Activated effector memory CD4-positive, alpha-beta T cell treated with anti-CD3 and anti-CD28 coated beads, Interleukin-2, amount 50 U/mL, for 16 hours (primary cell): ENCODE measurements around the gene TACC2.
"Not testable (repeated sequence)": the region's sequence is repeated elsewhere in the genome, so short reads cannot be mapped to it uniquely, and the experiment has no call there.

Experiments
- DNase-seq: peaks from one replicate; pipeline ENCODE4 v3.0.0-alpha.2; 2020

TACC2 gene

GRCh38 chr10:122066337-122066939 is 77.5 kb downstream of the TACC2 start:
- not testable (repeated sequence) for DNase-seq

- DNase-seq: no peak
These were observed 79.9 kb downstream of the TACC2 start for GRCh38 chr10:122068844-122069243.

DNA sequence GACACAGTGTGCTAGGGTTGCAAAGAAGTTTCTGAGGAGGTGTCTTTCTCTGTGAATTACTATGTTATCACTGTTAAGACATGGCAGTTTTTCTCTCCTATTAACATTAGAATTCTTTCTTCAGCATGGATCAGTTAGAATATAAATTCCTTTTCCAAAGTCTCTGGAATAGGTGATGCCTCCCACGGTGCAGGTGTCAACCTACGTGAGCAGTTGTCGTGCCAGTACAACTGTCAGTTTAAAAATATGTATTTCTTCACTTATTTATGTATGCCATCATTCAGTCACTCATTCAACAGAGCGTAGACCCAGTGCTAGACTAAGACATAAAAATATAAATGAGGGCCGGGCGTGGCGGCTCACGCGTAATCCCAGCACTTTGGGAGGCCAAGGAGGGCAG is 83.5 kb downstream of the TACC2 start:
- DNase-seq: peak; percentile 17

DNA sequence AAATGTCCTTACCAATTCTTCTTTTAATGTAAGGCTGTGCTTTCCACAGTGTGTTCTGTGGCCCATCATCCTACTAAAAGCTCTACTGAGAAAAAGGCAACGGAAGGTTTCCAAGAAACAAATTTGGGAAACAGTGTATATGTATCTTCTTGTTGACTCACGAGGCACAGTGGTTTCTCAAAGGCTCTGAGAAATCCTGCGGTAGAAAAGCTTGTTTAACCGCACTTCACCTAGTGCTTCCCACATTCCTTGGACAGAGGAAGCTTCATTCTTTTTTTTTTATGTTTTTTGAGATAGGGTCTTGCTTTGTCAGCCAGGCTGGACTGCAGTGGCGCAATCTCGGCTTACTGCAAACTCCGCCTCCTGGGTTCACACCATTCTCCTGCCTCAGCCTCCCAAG is 84.5 kb downstream of the TACC2 start:
- DNase-seq: no peak

- DNase-seq: peak; percentile 45
These were observed 86.2 kb downstream of the TACC2 start for GRCh38 chr10:122075171-122075570.

- DNase-seq: not testable (repeated sequence)
These were observed 86.9 kb downstream of the TACC2 start for GRCh38 chr10:122075876-122076275.

GRCh38 chr10:122077311-122077875 is 88.4 kb downstream of the TACC2 start:
- DNase-seq: peak; percentile 50

DNA sequence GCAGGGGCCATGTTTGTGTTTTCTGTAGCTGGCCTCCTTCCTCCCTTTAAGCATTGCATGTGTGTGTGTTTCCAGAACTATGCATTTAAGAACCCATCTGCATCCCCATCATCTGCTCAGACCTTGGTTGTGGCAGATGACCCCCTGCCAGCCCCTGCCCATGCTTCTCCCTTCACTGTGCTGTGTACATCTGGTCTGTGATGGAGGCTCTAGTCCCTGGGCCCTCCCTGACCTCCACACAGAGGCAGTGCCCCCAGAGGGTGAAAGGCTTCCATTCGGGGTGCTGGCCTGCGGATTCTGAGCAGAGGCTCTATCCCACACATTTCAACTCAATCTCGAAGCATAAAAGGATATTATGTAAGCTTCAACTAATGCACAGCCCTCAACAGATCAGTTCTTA is 89.4 kb downstream of the TACC2 start:
- DNase-seq: no peak

DNA sequence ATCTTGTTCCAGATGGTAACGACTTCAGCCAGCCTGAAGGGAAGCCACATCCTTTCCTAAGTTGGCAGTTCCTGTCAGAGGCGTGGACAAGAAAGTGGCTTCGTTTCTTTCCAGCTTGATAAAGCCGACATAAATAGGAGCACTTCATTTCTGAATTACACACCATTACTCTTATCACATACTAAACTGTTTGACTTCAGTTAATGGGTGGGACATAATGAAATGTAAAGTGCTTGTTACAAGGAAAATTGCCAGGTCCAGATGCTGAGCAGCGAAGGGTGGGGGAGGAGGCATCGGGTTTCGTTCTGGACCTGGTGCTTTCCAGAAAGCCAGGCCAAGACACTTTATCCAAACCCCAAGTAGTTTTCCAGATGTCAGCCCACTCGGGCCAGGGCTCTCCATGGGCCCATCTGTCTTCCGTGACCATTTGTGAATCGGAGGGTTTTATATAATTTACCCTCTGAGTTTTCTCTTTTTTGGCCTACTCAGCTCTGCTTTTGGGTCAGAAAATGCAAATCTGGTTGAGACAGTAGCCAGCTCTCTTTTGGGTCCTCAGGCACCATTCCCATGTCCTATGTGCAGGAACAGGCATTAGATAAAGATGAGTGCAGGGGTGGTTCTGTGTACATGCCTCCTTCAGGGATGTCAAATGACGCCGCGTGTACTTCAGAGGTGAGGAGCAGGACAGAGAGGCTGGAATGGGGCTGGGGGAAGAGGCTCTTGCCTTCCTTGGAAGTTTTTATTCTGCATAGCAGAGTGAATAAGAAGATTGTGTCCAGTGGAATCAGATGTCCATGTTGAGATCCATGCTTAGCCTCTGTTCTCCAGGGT is 90.2 kb downstream of the TACC2 start:
- DNase-seq: peak; percentile 5

GRCh38 chr10:122082616-122083477 is 93.9 kb downstream of the TACC2 start:
- no peak for DNase-seq

DNA sequence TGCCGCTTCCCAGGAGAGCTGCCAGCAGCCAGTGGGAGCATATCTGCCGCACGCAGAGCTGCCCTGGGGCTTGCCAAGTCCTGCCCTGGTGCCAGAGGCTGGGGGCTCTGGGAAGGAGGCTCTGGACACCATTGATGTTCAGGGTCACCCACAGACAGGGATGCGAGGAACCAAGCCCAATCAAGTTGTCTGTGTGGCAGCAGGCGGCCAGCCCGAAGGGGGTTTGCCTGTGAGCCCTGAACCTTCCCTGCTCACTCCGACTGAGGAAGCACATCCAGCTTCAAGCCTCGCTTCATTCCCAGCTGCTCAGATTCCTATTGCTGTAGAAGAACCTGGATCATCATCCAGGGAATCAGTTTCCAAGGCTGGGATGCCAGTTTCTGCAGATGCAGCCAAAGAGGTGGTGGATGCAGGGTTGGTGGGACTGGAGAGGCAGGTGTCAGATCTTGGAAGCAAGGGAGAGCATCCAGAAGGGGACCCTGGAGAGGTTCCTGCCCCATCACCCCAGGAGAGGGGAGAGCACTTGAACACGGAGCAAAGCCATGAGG is 94.6 kb downstream of the TACC2 start:
- no peak for DNase-seq

- DNase-seq: no peak
These were observed 95.5 kb downstream of the TACC2 start for GRCh38 chr10:122084286-122085041.

- DNase-seq: no peak
These were observed 96.5 kb downstream of the TACC2 start for GRCh38 chr10:122085423-122085911.

DNA sequence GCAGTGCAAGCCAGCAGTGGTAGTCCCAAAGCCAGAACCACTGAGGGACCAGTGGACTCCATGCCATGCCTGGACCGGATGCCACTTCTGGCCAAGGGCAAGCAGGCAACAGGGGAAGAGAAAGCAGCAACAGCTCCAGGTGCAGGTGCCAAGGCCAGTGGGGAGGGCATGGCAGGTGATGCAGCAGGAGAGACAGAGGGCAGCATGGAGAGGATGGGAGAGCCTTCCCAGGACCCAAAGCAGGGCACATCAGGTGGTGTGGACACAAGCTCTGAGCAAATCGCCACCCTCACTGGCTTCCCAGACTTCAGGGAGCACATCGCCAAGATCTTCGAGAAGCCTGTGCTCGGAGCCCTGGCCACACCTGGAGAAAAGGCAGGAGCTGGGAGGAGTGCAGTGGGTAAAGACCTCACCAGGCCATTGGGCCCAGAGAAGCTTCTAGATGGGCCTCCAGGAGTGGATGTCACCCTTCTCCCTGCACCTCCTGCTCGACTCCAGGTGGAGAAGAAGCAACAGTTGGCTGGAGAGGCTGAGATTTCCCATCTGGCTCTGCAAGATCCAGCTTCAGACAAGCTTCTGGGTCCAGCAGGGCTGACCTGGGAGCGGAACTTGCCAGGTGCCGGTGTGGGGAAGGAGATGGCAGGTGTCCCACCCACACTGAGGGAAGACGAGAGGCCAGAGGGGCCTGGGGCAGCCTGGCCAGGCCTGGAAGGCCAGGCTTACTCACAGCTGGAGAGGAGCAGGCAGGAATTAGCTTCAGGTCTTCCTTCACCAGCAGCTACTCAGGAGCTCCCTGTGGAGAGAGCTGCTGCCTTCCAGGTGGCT is 97.7 kb downstream of the TACC2 start:
- DNase-seq: no peak

DNA sequence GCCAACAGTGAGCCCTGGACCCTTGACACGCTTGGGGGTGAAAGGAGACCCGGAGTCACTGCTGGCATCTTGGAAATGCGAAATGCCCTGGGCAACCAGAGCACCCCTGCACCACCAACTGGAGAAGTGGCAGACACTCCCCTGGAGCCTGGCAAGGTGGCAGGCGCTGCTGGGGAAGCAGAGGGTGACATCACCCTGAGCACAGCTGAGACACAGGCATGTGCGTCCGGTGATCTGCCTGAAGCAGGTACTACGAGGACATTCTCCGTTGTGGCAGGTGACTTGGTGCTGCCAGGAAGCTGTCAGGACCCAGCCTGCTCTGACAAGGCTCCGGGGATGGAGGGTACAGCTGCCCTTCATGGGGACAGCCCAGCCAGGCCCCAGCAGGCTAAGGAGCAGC is 98.5 kb downstream of the TACC2 start:
- DNase-seq: no peak

GRCh38 chr10:122089311-122090017 is 100.5 kb downstream of the TACC2 start:
- no peak for DNase-seq

GRCh38 chr10:122091722-122092121 is 102.8 kb downstream of the TACC2 start:
- no peak for DNase-seq

GRCh38 chr10:122093076-122093475 is 104.1 kb downstream of the TACC2 start:
- no peak for DNase-seq

DNA sequence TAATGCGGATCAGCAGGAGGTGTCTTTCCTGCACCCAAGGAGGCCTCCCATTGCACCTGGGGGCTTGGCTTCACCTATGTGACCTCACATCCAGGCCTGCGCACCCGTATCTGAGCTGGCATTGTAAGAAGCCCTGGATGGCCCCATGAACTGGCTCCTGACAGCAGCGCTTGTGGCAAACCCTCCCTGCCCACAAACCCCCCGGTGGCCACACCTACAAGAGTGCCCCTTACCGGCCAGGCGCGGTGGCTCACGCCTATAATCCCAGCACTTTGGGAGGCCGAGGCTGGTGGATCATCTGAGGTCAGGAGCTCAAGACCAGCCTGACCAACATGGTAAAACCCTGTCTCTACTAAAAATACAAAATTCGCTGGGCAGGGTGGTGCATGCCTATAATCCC is 107.2 kb downstream of the TACC2 start:
- DNase-seq: not testable (repeated sequence)

GRCh38 chr10:122096705-122097104 is 107.7 kb downstream of the TACC2 start:
- no peak for DNase-seq
